ENCODE data around the gene ASPM.
A peak's percentile ranks its signal among the peaks of the same experiment; 100 is the strongest.

The ASPM gene

DNA sequence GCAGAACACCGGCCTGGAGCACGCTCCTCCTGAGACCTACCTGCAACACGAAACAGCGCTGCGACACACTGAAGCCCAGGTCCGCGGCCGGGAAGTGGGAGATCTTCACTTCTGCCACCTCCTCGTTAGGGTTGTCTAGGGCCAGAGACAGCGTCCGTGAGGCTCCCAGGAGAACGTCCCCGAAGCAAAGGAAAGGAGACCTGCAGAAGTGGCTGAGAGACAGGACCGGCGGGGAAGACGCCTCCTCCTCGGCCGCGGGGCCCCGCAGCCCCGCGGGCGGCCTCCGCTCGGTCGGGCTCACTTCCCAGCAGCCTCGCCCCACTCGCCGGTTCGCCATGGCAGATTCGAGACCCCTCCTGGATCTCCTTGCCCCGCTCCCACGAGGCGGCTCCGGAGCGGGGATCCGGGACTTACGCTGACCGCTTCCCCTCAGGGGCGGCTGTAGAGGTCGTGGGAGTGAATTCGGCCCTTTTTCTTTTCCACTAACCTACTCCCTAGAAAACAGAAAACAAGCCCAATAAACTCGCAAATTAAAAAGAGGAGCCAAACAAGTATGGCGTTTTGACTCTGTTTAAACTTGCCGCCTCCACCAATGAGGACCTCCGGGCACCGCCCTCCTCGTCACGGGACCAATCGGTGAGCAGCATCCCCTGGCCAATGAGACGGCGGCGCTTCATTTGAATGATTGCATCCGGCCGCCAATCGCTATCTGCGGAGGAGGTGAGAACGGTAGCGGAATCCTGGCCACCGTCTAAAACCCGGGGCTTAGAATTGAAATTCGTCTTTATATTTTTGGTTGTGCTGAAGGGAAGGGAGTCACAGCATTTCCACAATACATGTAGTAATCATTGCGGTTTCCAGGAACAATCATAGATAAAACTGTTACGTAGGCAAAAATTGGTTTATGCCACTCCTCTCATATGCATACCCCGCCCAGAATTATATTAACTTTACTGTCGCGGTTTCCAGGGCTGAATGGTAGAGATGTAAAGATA lies at the start of gene ASPM:
ASPM (minus strand) TSS at position 569 of the 995 bp plus-strand sequence; CDS start at position 337, 232 bp downstream.
- peak; percentile 89 for DNase-seq (ENCODE audit: low read depth, low spot score)

GRCh38 chr1:197195100-197195499 lies 48.6 kb upstream of the ASPM start:
- DNase-seq (ENCODE audit: low read depth, low spot score), result no peak

DNA sequence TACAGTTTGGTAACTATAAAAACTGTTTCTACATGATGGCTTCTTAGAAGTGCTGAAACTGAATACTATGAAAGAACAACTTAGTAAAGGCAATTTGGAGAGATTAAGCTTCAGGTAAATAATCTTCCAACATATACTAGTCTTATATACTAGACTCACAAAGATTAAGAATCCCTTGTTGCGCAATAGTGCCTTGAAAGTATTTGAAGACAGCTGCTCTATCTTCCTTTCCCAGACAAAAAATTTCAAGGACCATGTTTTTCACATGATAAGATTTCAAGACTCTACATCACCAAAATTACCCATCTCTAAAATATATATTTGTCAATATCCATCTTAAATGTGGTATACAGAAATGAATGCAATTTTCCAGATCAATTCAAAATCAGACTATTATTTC lies 37.7 kb upstream of the ASPM start:
- no peak for DNase-seq (ENCODE audit: low read depth, low spot score)

- DNase-seq (ENCODE audit: low read depth, low spot score), result no peak
These were observed 36.8 kb upstream of the ASPM start for GRCh38 chr1:197183195-197183748.

DNA sequence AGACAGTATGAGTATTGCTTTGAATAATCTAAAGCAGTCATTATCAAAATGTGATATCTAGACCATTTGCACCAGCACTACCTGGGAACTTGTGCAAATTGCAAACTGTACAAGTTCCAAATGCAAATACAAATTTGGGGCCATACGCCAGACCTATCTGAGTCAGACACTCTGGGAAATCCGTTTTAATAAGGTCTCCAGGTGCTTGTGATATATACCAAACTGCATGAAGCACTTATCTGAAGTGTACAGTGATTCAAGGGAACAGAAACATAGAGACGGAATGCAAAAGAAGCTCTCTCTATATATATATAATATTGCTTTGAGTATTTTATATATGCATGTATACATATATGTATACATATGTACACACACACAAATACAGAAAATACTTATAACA lies 36.2 kb upstream of the ASPM start:
- no peak for DNase-seq (ENCODE audit: low read depth, low spot score)

DNA sequence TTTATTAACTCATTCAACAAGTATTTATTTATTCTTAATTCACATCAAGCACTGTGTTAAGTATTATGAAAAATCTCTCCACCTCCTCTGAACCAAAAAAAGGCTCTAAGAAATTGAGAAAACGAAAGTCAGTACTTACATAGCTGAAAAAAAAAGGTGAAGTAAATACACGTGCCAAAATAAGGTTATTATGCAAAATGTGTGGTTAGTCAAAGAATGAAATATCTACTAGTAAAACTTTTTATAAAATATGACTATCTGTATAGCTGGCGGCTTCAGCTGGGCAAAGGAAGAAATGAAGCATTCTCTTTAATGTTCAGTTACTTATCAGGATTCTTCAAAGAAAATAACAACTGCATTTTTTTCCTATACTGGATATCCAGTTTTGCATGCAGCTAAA lies 35.5 kb upstream of the ASPM start:
- DNase-seq (ENCODE audit: low read depth, low spot score), result no peak

- DNase-seq (ENCODE audit: low read depth, low spot score), result no peak
These were observed 33.9 kb upstream of the ASPM start for GRCh38 chr1:197180252-197180878.

DNA sequence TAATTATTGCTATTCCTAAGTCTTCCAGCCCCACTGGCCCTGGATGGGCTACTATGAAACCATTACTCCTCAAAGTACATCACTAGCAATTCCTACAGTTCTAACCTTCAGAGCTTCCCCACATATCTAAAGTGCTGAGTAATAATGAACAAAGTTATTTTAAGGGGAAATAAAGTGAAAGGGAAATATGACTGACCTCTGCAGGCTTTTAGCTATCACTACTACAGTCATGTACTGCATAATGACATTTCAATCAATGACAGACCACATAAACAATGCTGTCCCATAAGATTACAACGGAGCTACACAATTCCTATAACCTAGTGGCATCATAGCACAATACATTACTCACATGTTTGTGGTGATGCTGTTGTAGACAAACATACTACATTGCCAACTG lies 32.5 kb upstream of the ASPM start:
- no peak for DNase-seq (ENCODE audit: low read depth, low spot score)

DNA sequence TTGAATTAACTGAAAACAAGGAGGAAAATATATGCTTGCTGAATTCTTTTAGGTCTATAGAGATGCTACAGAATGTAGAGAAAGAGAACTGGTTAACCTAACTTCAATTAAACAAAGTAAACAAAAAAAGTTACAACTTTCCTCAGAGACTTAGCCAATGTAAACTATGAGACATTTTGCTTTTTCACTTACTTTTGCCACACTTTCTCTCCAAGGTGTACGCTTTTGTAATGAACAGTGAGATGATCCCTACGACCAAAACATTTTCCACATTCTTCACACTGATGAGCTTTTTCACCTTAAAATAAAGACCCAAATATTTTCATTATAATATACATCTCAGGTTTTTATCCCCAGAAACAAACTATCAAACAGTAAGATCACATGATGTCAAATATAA lies 28.3 kb upstream of the ASPM start:
- DNase-seq (ENCODE audit: low read depth, low spot score), result no peak

DNA sequence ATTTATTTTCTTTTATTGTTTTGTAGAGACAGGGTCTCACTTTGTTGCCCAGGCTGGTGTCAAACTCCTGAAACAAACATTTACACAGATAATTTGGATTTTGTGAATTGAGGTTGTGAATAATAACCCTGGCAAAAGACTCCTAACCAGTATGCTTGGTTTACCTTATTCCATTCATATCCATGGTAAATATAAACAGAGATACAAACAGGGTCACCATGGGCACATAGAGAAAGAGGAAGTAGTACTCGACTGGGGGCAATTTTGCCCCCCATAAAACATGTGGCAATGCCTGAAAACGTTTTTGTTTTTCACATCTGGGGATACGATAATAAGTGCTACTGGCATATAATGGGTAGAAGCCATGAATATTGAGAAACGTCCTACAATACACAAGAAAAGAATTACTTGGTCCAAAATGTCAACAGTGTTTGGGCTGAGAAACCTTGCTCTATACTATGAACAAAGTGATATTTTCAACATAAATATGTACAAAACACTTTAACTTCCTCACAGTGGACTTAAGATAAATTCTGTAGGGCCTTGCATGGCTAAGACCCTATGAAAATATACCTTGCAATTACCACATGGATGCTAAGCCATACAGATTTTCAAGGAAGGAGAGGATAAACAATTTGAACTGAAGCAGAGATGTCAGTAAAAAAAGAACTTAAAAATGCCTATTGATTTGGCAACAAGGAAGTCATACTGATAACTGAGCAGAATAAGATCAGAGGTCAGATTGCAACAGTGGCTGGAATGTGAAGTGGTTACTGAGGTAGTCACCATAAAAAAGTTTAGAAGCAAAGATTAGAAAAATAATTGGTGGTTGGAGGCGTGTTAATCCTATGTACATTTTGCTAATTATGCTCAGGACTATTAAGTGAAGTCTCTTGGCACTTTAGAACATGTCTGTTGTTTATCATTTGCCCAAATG lies 27.4 kb upstream of the ASPM start:
- DNase-seq (ENCODE audit: low read depth, low spot score), result no peak

GRCh38 chr1:197171531-197171930 lies 25.1 kb upstream of the ASPM start:
- DNase-seq (ENCODE audit: low read depth, low spot score), result no peak

- no peak for DNase-seq (ENCODE audit: low read depth, low spot score)
These were observed 24.1 kb upstream of the ASPM start for GRCh38 chr1:197170538-197170937.

- no peak for DNase-seq (ENCODE audit: low read depth, low spot score)
These were observed 13.0 kb upstream of the ASPM start for GRCh38 chr1:197159461-197159860.

- DNase-seq (ENCODE audit: low read depth, low spot score), result no peak
These were observed 10.2 kb upstream of the ASPM start for GRCh38 chr1:197156692-197157091.

- DNase-seq (ENCODE audit: low read depth, low spot score), result no peak
These were observed 6.2 kb upstream of the ASPM start for GRCh38 chr1:197152662-197153061.

GRCh38 chr1:197151185-197151584 lies 4.7 kb upstream of the ASPM start:
- no peak for DNase-seq (ENCODE audit: low read depth, low spot score)

DNA sequence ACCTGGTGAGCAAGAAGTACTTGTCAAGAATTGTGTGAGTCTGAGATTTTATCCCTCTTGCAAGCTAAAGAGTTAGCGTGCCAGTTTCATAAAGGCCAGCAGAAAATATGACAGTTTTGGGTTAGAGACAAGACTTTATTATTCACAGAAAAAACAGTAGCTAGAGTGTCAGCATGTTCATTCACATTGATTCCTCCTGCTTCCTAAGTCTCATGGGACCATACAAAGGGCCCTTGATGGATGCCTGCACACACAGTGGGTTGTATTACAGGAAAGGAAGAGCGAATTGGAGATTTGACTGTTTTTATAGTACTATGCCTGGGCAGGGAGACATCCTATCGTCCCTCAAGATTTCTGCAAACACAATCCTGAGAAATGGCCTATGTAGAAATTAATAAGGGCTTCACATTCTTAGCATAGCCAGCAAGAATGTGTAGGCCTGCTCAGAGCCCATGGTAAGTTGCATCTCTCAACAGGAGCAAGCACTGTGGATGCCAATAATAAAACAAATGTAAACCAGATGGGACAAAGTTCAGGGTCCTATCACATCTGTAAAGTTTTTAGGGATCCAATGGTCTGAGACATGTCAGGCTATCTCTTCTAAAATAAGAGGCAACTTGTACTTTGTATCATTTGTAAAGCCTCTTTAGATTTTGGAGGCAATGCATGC lies 4.0 kb upstream of the ASPM start:
- no peak for DNase-seq (ENCODE audit: low read depth, low spot score)

GRCh38 chr1:197149340-197149739 lies 2.9 kb upstream of the ASPM start:
- DNase-seq (ENCODE audit: low read depth, low spot score), result no peak

DNA sequence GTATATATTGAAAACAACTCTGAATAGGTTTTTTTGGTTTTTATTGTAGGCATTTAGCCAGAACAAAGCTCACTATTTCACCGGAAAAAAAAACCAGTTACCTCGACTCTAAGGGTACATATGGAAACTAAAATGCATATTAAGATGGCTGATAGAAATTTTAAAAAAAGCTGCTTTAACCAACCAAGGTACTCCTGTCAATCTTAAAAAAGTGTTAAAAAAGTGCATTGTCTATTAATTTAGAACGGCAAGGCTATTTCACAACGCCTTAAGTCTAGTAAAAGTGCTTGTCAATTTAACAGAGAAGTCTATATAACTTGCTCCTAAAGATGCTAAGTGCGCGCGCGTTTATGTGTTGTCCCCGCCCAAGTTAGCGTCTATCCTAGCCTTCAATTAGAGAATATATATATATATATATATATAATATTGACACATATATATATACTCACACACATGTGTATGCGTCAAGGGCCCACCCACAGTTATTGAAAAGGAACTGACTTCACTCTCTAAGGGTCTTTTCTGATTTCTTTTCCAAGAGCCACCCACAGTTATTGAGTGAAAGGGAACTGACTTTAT lies 934 bp downstream of the ASPM start:
- no peak for DNase-seq (ENCODE audit: low read depth, low spot score)

GRCh38 chr1:197144570-197145325 lies 1.7 kb downstream of the ASPM start:
- no peak for DNase-seq (ENCODE audit: low read depth, low spot score)
